Panc1 (cell line): Measurements from ENCODE around the gene CCDC15. TPM values are rescaled to one million over a fixed set of nuclear protein-coding genes. Genes with fewer than 3 reads are reported as not detected.

Experiments
- ATAC-seq: fragments of 200-7000 bp; cut with Tn5 transposase; 2 replicates; pipeline ENCODE4 v1.9.1; 2020; ENCODE audit warnings: mild to moderate bottlenecking, moderate library complexity
- BruUV-seq: library from RNA; stranded (reverse); fragments of 400-500 nt; replicated peaks from 2 replicates; lab custom pipeline; 2021; lab: Mats Ljungman, UMichigan
- CTCF ChIA-PET: fragments of 300-600 bp; sonication (Branson Sonifier 250); formaldehyde crosslinking; loops from one replicate; lab custom pipeline; 2022; ENCODE audit warnings: antibody characterized with exemption; lab: Charles Lee
- POLR2A ChIA-PET: fragments of 300-600 bp; sonication (Branson Sonifier 250); formaldehyde crosslinking; loops from one replicate; lab custom pipeline; 2022; ENCODE audit warnings: antibody characterized with exemption; lab: Charles Lee
- DNase-seq: peaks from one replicate; pipeline ENCODE4 v3.0.0-alpha.2; 2010; ENCODE audit warnings: low read depth, low spot score
- H3K27ac ChIP-seq: 2 replicates; pipeline ENCODE4 v1.5.1; 2011; ENCODE audit warnings: mild to moderate bottlenecking, low read length, inconsistent platforms
- H3K27me3 ChIP-seq: fragments of 200-500 bp; sonication (Bioruptor generic); 2 replicates; pipeline ENCODE4 v1.6.0; 2014; ENCODE audit warnings: low read length, inconsistent platforms; ENCODE audit not compliant: control insufficient read depth, insufficient read depth
- H3K36me3 ChIP-seq: fragments of 200-500 bp; sonication (Bioruptor generic); 2 replicates; pipeline ENCODE4 v1.5.1; 2014; ENCODE audit warnings: inconsistent platforms, mild to moderate bottlenecking, low read length, moderate library complexity; ENCODE audit not compliant: control insufficient read depth, insufficient read depth
- H3K4me1 ChIP-seq: 2 replicates; pipeline ENCODE4 v1.5.1; 2011; ENCODE audit warnings: inconsistent platforms, mild to moderate bottlenecking, low read length, moderate library complexity; ENCODE audit not compliant: control insufficient read depth, insufficient read depth
- H3K4me3 ChIP-seq, 2 experiments: 2 replicates each; pipeline ENCODE4 v1.5.1; 2011 to 2012; ENCODE audit warnings: low read depth in 2 of 2, low read length in 2 of 2, mild to moderate bottlenecking in 2 of 2, inconsistent platforms in 1 of 2, moderate library complexity in 1 of 2
- H3K9me3 ChIP-seq: fragments of 200-500 bp; sonication (Bioruptor generic); 2 replicates; pipeline ENCODE4 v1.5.1; 2014; ENCODE audit warnings: low read depth, mild to moderate bottlenecking, inconsistent platforms, low read length, moderate library complexity; ENCODE audit not compliant: control insufficient read depth, insufficient read depth
- SIN3A ChIP-seq: IDR thresholded peaks from 2 replicates; pipeline ENCODE4 v1.6.1; 2012; ENCODE audit warnings: low read depth, mild to moderate bottlenecking, low read length, moderate library complexity, borderline replicate concordance; ENCODE audit not compliant: insufficient read depth
- TCF7L2 ChIP-seq: IDR thresholded peaks from 2 replicates; pipeline ENCODE4 v1.6.1; 2011; ENCODE audit warnings: mild to moderate bottlenecking, low read depth, low read length, inconsistent platforms
- in situ Hi-C: cut with HindIII; loops from 2 replicates; pipeline ENCODE4 v1.10.0; 2016; ENCODE audit warnings: low sequenced_read_pairs, low pct_unique_long_range_greater_than_20kb
- intact Hi-C: fragments of 100-400 bp; cut with micrococcal nuclease; formaldehyde crosslinking; loops from one replicate; pipeline ENCODE4 v1.10.0; 2022; ENCODE audit not compliant: unreplicated experiment
- total RNA-seq: library from RNA; stranded (reverse); gene quantifications from one replicate; pipeline ENCODE4 v1.2.1, GENCODE V29; 2021; ENCODE audit not compliant: unreplicated experiment
- TF ChIP-seq, protein P1 (sequence below): fragments of 450-650 bp; IDR thresholded peaks from 2 replicates; pipeline ENCODE4 v1.5.1; 2017; ENCODE audit warnings: mild to moderate bottlenecking
- TF ChIP-seq, protein P2 (sequence below), 2 experiments: IDR thresholded peaks; 2 replicates each; pipeline ENCODE4 v1.6.1; 2011 to 2012; ENCODE audit warnings: low read depth in 2 of 2, control low read depth in 1 of 2, low read length in 1 of 2, mild to moderate bottlenecking in 1 of 2, moderate library complexity in 1 of 2; ENCODE audit not compliant: insufficient read depth in 1 of 2

The CCDC15 gene
- total RNA-seq, 1 experiment from 2014 or later: 2.8 TPM

DNA sequence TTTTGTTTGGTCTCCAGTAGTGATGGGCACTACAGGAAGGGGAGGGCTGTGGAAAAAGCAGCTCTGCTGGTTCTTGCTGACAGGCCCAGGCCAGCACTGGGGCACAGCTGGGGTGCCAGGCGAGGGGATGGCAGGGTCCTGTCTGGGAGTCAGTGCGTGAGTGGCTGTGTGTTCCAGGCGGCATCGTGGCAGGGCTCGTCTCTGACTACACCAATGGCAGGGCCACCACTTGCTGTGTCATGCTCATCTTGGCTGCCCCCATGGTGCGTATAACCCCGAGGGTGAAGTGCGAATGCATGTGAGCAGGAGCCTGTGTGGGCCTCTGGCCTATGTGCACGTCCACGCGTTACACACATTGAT lies 130.0 kb downstream of the CCDC15 start:
- CTCF ChIA-PET: interaction anchor here (1.1 kb wide), 1 partner anchor 262 kb away, joined by 3 read pairs; no protein-coding TSS in a partner anchor
- Histone ChIP-seq H3K27ac (no peak overlapping the region), H3K9me3 (no peaks in the 10 kb centered on the region), H3K27me3 (no peaks in the 10 kb centered on the region), H3K36me3 (no peaks in the 10 kb centered on the region), H3K4me3 (no peak overlapping the region), H3K4me1 (no peaks in the 10 kb centered on the region)
- POLR2A ChIA-PET: no interaction called here
- DNase-seq (no peak), ATAC-seq (no peak)
- in situ Hi-C loops: no loop called here
- TF ChIP-seq TCF7L2: no peak
- TF ChIP-seq, protein P1, sequence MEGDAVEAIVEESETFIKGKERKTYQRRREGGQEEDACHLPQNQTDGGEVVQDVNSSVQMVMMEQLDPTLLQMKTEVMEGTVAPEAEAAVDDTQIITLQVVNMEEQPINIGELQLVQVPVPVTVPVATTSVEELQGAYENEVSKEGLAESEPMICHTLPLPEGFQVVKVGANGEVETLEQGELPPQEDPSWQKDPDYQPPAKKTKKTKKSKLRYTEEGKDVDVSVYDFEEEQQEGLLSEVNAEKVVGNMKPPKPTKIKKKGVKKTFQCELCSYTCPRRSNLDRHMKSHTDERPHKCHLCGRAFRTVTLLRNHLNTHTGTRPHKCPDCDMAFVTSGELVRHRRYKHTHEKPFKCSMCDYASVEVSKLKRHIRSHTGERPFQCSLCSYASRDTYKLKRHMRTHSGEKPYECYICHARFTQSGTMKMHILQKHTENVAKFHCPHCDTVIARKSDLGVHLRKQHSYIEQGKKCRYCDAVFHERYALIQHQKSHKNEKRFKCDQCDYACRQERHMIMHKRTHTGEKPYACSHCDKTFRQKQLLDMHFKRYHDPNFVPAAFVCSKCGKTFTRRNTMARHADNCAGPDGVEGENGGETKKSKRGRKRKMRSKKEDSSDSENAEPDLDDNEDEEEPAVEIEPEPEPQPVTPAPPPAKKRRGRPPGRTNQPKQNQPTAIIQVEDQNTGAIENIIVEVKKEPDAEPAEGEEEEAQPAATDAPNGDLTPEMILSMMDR: no peak
- intact Hi-C loops: no loop called here
- BruUV-seq: no TSS peak

DNA sequence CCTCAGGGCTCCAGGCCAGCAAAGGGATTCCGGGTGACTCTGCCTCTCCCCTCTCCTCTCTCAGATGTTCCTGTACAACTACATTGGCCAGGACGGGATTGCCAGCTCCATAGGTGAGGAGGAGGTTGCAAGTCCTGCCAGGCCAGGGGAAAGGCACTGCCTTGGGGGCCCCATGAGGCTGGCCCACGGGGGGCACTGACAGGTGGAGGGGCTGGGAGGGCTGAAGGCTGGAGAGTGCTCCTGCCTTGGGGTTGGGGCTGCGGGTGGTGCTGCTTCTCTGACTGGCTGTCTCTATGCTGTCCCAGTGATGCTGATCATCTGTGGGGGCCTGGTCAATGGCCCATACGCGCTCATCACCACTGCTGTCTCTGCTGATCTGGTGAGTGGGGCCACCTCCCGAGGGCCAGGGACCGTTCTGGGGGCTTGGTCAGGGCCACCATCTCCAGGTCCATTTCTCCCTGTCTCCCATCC lies 130.8 kb downstream of the CCDC15 start:
- POLR2A ChIA-PET: no interaction called here
- BruUV-seq: no TSS peak
- Histone ChIP-seq H3K27me3 (no peaks in the 10 kb centered on the region), H3K4me1 (no peaks in the 10 kb centered on the region), H3K4me3 (no peak overlapping the region), H3K9me3 (no peaks in the 10 kb centered on the region), H3K27ac (no peak overlapping the region), H3K36me3 (no peaks in the 10 kb centered on the region)
- TF ChIP-seq, protein P2, sequence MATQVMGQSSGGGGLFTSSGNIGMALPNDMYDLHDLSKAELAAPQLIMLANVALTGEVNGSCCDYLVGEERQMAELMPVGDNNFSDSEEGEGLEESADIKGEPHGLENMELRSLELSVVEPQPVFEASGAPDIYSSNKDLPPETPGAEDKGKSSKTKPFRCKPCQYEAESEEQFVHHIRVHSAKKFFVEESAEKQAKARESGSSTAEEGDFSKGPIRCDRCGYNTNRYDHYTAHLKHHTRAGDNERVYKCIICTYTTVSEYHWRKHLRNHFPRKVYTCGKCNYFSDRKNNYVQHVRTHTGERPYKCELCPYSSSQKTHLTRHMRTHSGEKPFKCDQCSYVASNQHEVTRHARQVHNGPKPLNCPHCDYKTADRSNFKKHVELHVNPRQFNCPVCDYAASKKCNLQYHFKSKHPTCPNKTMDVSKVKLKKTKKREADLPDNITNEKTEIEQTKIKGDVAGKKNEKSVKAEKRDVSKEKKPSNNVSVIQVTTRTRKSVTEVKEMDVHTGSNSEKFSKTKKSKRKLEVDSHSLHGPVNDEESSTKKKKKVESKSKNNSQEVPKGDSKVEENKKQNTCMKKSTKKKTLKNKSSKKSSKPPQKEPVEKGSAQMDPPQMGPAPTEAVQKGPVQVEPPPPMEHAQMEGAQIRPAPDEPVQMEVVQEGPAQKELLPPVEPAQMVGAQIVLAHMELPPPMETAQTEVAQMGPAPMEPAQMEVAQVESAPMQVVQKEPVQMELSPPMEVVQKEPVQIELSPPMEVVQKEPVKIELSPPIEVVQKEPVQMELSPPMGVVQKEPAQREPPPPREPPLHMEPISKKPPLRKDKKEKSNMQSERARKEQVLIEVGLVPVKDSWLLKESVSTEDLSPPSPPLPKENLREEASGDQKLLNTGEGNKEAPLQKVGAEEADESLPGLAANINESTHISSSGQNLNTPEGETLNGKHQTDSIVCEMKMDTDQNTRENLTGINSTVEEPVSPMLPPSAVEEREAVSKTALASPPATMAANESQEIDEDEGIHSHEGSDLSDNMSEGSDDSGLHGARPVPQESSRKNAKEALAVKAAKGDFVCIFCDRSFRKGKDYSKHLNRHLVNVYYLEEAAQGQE (IDR thresholded peaks at IDR 0.05; ENCODE audit: insufficient read depth in 1 of 2, low read depth in 2 of 2, low read length in 1 of 2): no peak
- no peak for TF ChIP-seq SIN3A
- no peak for DNase-seq
- no peak for ATAC-seq
- intact Hi-C loops: no loop called here
- CTCF ChIA-PET: no interaction called here
- in situ Hi-C loops: no loop called here

DNA sequence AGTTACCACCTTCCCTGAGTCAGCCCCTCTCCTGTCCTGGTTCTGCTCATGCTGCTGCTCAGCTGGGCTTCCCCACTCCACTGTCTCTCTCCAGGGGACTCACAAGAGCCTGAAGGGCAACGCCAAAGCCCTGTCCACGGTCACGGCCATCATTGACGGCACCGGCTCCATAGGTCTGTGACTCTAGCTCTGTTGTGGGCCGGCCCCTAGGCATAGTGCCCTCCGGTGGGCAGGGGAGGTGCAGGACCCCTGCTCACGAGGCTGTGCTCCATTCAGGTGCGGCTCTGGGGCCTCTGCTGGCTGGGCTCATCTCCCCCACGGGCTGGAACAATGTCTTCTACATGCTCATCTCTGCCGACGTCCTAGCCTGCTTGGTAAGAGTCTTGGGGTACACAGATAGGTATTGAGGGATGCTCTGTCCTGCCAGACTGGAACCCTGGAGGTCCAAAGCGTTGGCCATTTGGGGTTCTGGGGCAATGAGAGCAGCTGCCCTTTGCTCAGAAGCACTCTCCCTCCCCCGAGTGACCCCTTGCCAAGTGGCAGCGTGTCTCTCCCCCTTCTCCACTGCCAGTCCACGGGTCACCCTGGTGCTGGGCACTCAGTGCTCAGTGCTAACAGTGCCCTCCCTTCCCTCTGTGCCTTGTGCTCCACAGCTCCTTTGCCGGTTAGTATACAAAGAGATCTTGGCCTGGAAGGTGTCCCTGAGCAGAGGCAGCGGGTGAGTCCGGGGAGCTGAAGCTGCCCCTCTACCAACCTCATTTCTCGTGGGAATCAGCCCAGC lies 131.5 kb downstream of the CCDC15 start:
- ChIA-PET CTCF (no interaction called here), POLR2A (interaction anchor here (0.5 kb wide), 1 partner anchor 209 kb away, joined by 8 read pairs; no protein-coding TSS in a partner anchor)
- Histone ChIP-seq H3K4me3 (no peak overlapping the region), H3K27ac (no peak overlapping the region), H3K4me1 (no peaks in the 10 kb centered on the region), H3K36me3 (no peaks in the 10 kb centered on the region), H3K27me3 (no peaks in the 10 kb centered on the region), H3K9me3 (no peaks in the 10 kb centered on the region)
- BruUV-seq: no TSS peak
- intact Hi-C loops (no loop called here), in situ Hi-C loops (no loop called here)
- DNase-seq: no peak
- ATAC-seq: no peak
- no peak for TF ChIP-seq TCF7L2
